Measurements from ENCODE around the gene COX17. TPM values are rescaled to one million over a fixed set of nuclear protein-coding genes. Genes with fewer than 3 reads are reported as not detected.

Gene COX17
- total RNA-seq, 4 donors from 2014 or later = 22.1 to 45.7 (median 31.6) TPM

GRCh38 chr3:119703820-119704531 is 26.8 kb upstream of the COX17 start:
- ATAC-seq (ENCODE audit: low FRiP score) = no peak
- no peak for TF ChIP-seq CTCF (IDR thresholded peaks at IDR 0.05)
- no peak for DNase-seq (ENCODE audit: low spot score)

GRCh38 chr3:119702530-119703527 is 25.6 kb upstream of the COX17 start, which contains the start of gene CFAP91:
CFAP91 (plus strand) TSS chr3:119703022; CDS start chr3:119703099, 77 bp downstream.
- DNase-seq (ENCODE audit: low spot score) (peak; percentile 99), ATAC-seq (ENCODE audit: low FRiP score) (peak; percentile 100)
- TF ChIP-seq CTCF (IDR thresholded peaks at IDR 0.05) = peak in 1 of 3 donors; percentile 3

GRCh38 chr3:119700920-119701734 is 23.9 kb upstream of the COX17 start:
- DNase-seq (ENCODE audit: low spot score) (no peak), ATAC-seq (ENCODE audit: low FRiP score) (no peak)
- TF ChIP-seq CTCF (IDR thresholded peaks at IDR 0.05) = no peak

GRCh38 chr3:119700269-119700919 is 23.2 kb upstream of the COX17 start:
- no peak for DNase-seq (ENCODE audit: low spot score)
- ATAC-seq (ENCODE audit: low FRiP score) = no peak
- no peak for TF ChIP-seq CTCF (IDR thresholded peaks at IDR 0.05)

GRCh38 chr3:119697394-119697793 is 20.2 kb upstream of the COX17 start:
- ATAC-seq (ENCODE audit: low FRiP score) (no peak), DNase-seq (ENCODE audit: low spot score) (no peak)
- no peak for TF ChIP-seq CTCF (IDR thresholded peaks at IDR 0.05)

- DNase-seq (ENCODE audit: low spot score) (no peak), ATAC-seq (ENCODE audit: low FRiP score) (no peak)
- TF ChIP-seq CTCF (IDR thresholded peaks at IDR 0.05) = no peak
These were observed 18.3 kb upstream of the COX17 start for GRCh38 chr3:119695480-119695879.
